Karpas-422 (cell line): ENCODE results near the gene SLC30A1. TPM values are rescaled to one million over a fixed set of nuclear protein-coding genes. Genes with fewer than 3 reads are reported as not detected.
"Not testable (repeated sequence)": the region's sequence is repeated elsewhere in the genome, so short reads cannot be mapped to it uniquely, and the experiment has no call there.

ENCODE experiments used
- DNase-seq: peaks from one replicate; pipeline ENCODE4 v3.0.0-alpha.2; 2015
- H2AFZ ChIP-seq: fragments of 200-600 bp; sonication (generic); 2 replicates; pipeline ENCODE4 v1.6.1; 2014; ENCODE audit warnings: antibody characterized with exemption, low read length, mixed read lengths
- H3K27ac ChIP-seq: fragments of 200-600 bp; sonication (generic); 2 replicates; pipeline ENCODE4 v1.5.1; 2014; ENCODE audit warnings: mild to moderate bottlenecking, low read length, moderate library complexity
- H3K27me3 ChIP-seq: fragments of 200-600 bp; sonication (generic); 2 replicates; pipeline ENCODE4 v1.6.1; 2014; ENCODE audit warnings: low read length, mixed read lengths
- H3K36me3 ChIP-seq: fragments of 200-600 bp; sonication (generic); 2 replicates; pipeline ENCODE4 v1.6.1; 2014; ENCODE audit warnings: low read length, mixed read lengths; ENCODE audit not compliant: insufficient read depth
- H3K4me1 ChIP-seq: fragments of 200-600 bp; sonication (generic); 2 replicates; pipeline ENCODE4 v1.6.1; 2014; ENCODE audit warnings: mild to moderate bottlenecking, low read length, mixed read lengths
- H3K4me2 ChIP-seq: fragments of 200-600 bp; sonication (generic); 2 replicates; pipeline ENCODE4 v1.6.1; 2014; ENCODE audit warnings: low read length, low read depth, mild to moderate bottlenecking; ENCODE audit not compliant: poor library complexity, severe bottlenecking
- H3K4me3 ChIP-seq: fragments of 200-600 bp; sonication (generic); 2 replicates; pipeline ENCODE4 v1.5.1; 2014; ENCODE audit warnings: mild to moderate bottlenecking, antibody characterized with exemption, low read length, mixed read lengths
- H3K79me2 ChIP-seq: fragments of 200-600 bp; sonication (generic); 2 replicates; pipeline ENCODE4 v1.6.1; 2014; ENCODE audit warnings: mild to moderate bottlenecking, low read length, mixed read lengths
- H3K9ac ChIP-seq: fragments of 200-600 bp; sonication (generic); 2 replicates; pipeline ENCODE4 v1.6.0; 2014; ENCODE audit warnings: low read length
- H3K9me2 ChIP-seq: fragments of 200-600 bp; sonication (generic), shearing (Covaris generic); replicated peaks from 2 replicates; pipeline ENCODE4 v1.6.0; 2014; ENCODE audit warnings: mild to moderate bottlenecking, low read length, moderate library complexity; ENCODE audit not compliant: insufficient read depth
- H3K9me3 ChIP-seq: fragments of 300-700, 200-600 bp; sonication (generic); 2 replicates; pipeline ENCODE4 v1.6.1; 2014; ENCODE audit warnings: low read length, mixed read lengths
- H4K20me1 ChIP-seq: fragments of 200-600 bp; sonication (generic); 2 replicates; pipeline ENCODE4 v1.6.1; 2014; ENCODE audit warnings: mild to moderate bottlenecking, antibody characterized with exemption, low read length, low read depth; ENCODE audit not compliant: insufficient read depth
- total RNA-seq: library from RNA; depleted of rRNA; stranded (reverse); fragments of >200 nt; shearing (Covaris generic); gene quantifications from 2 replicates; pipeline ENCODE4 v1.2.3, GENCODE V29; 2014; ENCODE audit warnings: low replicate concordance

Gene SLC30A1
- total RNA-seq, 1 experiment from 2014 or later: 16.7 TPM

- not testable (repeated sequence) for H2AFZ ChIP-seq, H3K4me2 ChIP-seq, H3K36me3 ChIP-seq, H3K9ac ChIP-seq, H3K27ac ChIP-seq, H3K79me2 ChIP-seq, H3K27me3 ChIP-seq, DNase-seq, H3K9me3 ChIP-seq, H3K9me2 ChIP-seq, H3K4me3 ChIP-seq, H3K4me1 ChIP-seq, H4K20me1 ChIP-seq
Observed at GRCh38 chr1:211540824-211541223, 38.1 kb downstream of the SLC30A1 start.

DNA sequence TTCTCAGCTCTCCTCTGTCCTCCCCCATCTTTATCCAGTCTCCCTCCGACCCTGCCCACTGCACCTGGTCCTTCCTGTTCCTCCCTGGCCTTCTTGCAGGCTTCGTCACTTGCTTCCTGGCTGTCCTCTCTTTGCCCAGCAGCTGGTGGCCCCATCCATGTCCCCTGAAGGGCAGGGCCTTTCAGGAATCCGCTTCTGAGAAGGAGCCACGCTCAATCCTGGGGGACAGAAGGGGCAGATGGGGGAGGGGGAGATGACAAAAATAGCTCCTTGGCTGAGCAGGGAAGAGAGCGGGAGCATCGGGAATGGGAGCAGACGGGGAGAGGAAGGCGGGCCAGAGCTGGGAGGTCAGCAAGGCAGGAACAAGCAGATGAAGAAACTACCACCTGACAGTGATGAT is 40.7 kb downstream of the SLC30A1 start:
- no peak overlapping the region for H3K9ac ChIP-seq
- H3K4me3 ChIP-seq: no peak overlapping the region
- H4K20me1 ChIP-seq: no peaks in the 10 kb centered on the region
- H3K9me2 ChIP-seq: no peaks in the 10 kb centered on the region
- H3K4me2 ChIP-seq: no peak overlapping the region
- DNase-seq: no peak
- no peaks in the 10 kb centered on the region for H3K4me1 ChIP-seq
- no peaks in the 10 kb centered on the region for H3K9me3 ChIP-seq
- H3K27ac ChIP-seq: no peak overlapping the region
- H3K36me3 ChIP-seq: no peaks in the 10 kb centered on the region
- no peak overlapping the region for H2AFZ ChIP-seq
- H3K79me2 ChIP-seq: no peaks in the 10 kb centered on the region
- no peaks in the 10 kb centered on the region for H3K27me3 ChIP-seq

DNA sequence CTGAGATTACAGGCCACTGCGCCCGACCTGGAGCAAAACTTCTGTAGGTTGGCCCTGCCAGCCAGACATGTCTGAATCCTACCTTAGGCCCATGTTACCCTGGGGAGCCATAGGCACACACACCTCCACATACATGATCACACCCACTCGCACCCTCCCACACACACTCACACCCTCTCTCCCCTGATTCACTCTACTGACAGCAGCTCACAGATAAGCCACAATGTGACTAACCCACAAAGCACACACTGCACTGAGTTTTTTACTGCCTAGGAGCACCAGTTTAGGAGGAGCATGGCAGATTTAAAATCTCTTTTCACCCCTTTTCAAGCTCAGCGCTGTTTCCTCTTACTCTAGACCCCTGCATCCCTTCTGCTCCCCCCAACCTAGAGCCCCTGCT is 41.7 kb downstream of the SLC30A1 start:
- H3K9me3 ChIP-seq: no peaks in the 10 kb centered on the region
- H3K27ac ChIP-seq: no peak overlapping the region
- no peaks in the 10 kb centered on the region for H3K36me3 ChIP-seq
- H2AFZ ChIP-seq: no peak overlapping the region
- H3K27me3 ChIP-seq: no peaks in the 10 kb centered on the region
- no peaks in the 10 kb centered on the region for H4K20me1 ChIP-seq
- no peaks in the 10 kb centered on the region for H3K79me2 ChIP-seq
- H3K4me3 ChIP-seq: no peak overlapping the region
- DNase-seq: no peak
- no peaks in the 10 kb centered on the region for H3K9me2 ChIP-seq
- no peak overlapping the region for H3K9ac ChIP-seq
- no peak overlapping the region for H3K4me2 ChIP-seq
- H3K4me1 ChIP-seq: no peaks in the 10 kb centered on the region

DNA sequence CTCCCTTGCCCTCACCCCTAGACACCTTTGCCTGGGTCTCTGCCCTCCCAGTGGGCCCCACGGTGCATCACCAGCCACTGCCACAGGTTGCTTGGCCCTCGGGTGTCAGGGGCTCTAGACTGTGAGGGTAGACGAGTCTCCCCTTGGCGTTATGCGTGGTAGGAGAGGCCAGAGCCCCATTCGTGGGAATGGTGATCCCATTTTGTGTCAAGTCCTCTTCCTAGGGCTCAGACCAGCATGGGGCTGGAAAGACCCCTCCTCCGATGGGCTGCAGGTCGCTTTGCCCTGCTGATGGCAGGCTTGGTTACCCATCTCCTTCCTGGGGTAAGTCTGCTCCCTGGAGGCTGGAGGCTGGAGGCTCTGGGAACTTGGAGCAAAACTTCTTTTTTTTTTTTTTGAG is 42.4 kb downstream of the SLC30A1 start:
- Histone ChIP-seq H3K79me2 (no peaks in the 10 kb centered on the region), H3K36me3 (no peaks in the 10 kb centered on the region), H3K27ac (no peak overlapping the region), H3K27me3 (no peaks in the 10 kb centered on the region), H3K9me2 (no peaks in the 10 kb centered on the region), H3K4me1 (no peaks in the 10 kb centered on the region), H3K4me3 (no peak overlapping the region), H3K9me3 (no peaks in the 10 kb centered on the region), H3K9ac (no peak overlapping the region), H3K4me2 (no peak overlapping the region), H2AFZ (no peak overlapping the region), H4K20me1 (no peaks in the 10 kb centered on the region)
- no peak for DNase-seq

GRCh38 chr1:211535346-211535745 is 43.6 kb downstream of the SLC30A1 start:
- DNase-seq: no peak
- H3K9me3 ChIP-seq: no peaks in the 10 kb centered on the region
- H4K20me1 ChIP-seq: no peaks in the 10 kb centered on the region
- no peak overlapping the region for H3K9ac ChIP-seq
- no peak overlapping the region for H3K27ac ChIP-seq
- no peak overlapping the region for H2AFZ ChIP-seq
- H3K4me1 ChIP-seq: no peaks in the 10 kb centered on the region
- no peak overlapping the region for H3K4me3 ChIP-seq
- H3K9me2 ChIP-seq: no peaks in the 10 kb centered on the region
- no peaks in the 10 kb centered on the region for H3K27me3 ChIP-seq
- H3K36me3 ChIP-seq: no peaks in the 10 kb centered on the region
- no peak overlapping the region for H3K4me2 ChIP-seq
- no peaks in the 10 kb centered on the region for H3K79me2 ChIP-seq

GRCh38 chr1:211534545-211535291 is 44.2 kb downstream of the SLC30A1 start:
- no peaks in the 10 kb centered on the region for H3K79me2 ChIP-seq
- no peak overlapping the region for H3K27ac ChIP-seq
- no peaks in the 10 kb centered on the region for H3K27me3 ChIP-seq
- no peak overlapping the region for H3K9ac ChIP-seq
- no peak overlapping the region for H3K4me3 ChIP-seq
- H3K9me2 ChIP-seq: no peaks in the 10 kb centered on the region
- no peaks in the 10 kb centered on the region for H4K20me1 ChIP-seq
- H3K36me3 ChIP-seq: no peaks in the 10 kb centered on the region
- no peaks in the 10 kb centered on the region for H3K9me3 ChIP-seq
- H2AFZ ChIP-seq: no peak overlapping the region
- no peak for DNase-seq
- no peak overlapping the region for H3K4me2 ChIP-seq
- H3K4me1 ChIP-seq: no peaks in the 10 kb centered on the region

DNA sequence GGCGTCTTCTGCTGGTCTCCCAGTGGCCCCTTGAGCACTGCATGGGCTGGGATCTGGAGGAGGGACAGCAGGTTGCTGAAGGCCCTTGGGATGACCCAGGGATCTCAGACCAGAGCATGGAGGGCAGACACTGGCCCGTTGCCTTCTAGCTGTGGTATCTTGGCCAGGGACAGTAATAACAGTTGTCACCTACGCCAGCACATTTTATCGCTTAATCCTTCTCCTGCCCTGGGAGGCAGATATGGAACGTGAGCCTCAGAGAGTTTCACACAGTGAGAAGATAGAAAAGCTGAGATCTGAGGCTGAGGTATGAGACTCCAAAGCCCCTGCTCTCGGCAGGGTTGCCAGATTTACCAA is 46.9 kb downstream of the SLC30A1 start:
- H3K9ac ChIP-seq: no peak overlapping the region

DNA sequence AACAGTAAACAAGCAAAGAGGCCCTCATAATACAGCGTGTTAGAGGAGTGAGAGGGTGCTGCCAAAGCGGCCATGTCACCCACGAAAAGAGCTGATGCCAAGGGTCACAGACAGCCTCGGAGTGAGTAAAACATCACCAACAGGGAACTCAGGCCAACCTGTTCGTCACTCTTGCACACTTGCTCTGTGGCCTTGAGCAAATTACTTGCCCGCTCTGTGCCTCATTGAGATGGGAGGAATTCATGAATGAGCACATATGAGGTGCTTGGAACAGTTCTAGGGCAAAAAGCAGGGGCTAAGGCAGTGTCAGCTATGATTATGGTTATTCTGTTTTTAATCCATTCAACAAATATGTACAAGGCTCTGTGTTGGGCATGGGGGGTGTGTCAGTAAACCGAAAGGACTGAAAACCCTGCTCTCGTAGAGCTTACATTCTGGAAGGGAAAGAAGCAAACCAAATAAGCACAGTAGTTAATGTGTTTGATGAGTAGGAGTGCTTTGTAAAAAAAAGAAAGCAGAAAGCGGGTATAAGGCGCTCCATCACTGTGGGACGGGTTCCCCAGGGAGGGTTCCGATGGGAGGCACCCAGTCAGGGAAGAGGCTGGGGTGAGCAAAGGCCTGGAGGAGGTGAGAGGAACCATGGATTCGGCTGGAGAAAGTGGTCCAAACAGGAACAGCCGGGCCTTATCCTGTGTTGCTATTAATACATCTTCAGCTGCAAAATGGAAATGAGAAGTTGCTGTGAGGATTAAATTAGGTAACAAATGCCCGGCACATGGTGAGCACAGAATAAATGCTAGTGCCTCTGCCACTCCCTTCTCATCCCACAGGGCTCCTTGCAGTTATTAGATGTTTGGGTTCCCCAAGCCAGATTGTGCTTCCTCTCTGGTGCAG is 47.5 kb downstream of the SLC30A1 start:
- DNase-seq: no peak
- H3K4me1 ChIP-seq: peaks cover 2% of the 10 kb centered on the region; the same call in 1 of the 2 replicates
- no peak overlapping the region for H3K9ac ChIP-seq
- H3K4me2 ChIP-seq: no peak overlapping the region
- H3K9me2 ChIP-seq: no peaks in the 10 kb centered on the region
- H3K4me3 ChIP-seq: no peak overlapping the region
- H3K79me2 ChIP-seq: no peaks in the 10 kb centered on the region
- H3K27ac ChIP-seq: no peak overlapping the region
- H3K9me3 ChIP-seq: no peaks in the 10 kb centered on the region
- no peaks in the 10 kb centered on the region for H3K27me3 ChIP-seq
- no peaks in the 10 kb centered on the region for H3K36me3 ChIP-seq
- H4K20me1 ChIP-seq: no peaks in the 10 kb centered on the region
- H2AFZ ChIP-seq: no peak overlapping the region

More for the DNA sequence above, 46.9 kb downstream of the SLC30A1 start:
- Histone ChIP-seq H3K79me2 (no peaks in the 10 kb centered on the region), H2AFZ (no peak overlapping the region), H3K9me2 (no peaks in the 10 kb centered on the region), H3K4me2 (no peak overlapping the region), H3K9me3 (no peaks in the 10 kb centered on the region), H3K4me1 (no peaks in the 10 kb centered on the region), H3K36me3 (no peaks in the 10 kb centered on the region), H4K20me1 (no peaks in the 10 kb centered on the region), H3K27me3 (no peaks in the 10 kb centered on the region), H3K27ac (no peak overlapping the region), H3K4me3 (no peak overlapping the region)
- no peak for DNase-seq
